A673 (cell line): ENCODE data around the gene S100Z. TPM values are rescaled to one million over a fixed set of nuclear protein-coding genes. Genes with fewer than 3 reads are reported as not detected.

Experiments used
- Bru-seq: library from RNA; stranded (reverse); fragments of 400-500 nt; gene quantifications from one replicate; lab custom pipeline; 2021; lab: Mats Ljungman, UMichigan
- BruChase-seq, 2 experiments: library from RNA; stranded (reverse); fragments of 400-500 nt; gene quantifications; one replicate each; lab custom pipeline; 2021; lab: Mats Ljungman, UMichigan
- BruUV-seq: library from RNA; stranded (reverse); fragments of 400-500 nt; replicated peaks from 2 replicates; lab custom pipeline; 2021; lab: Mats Ljungman, UMichigan
- CTCF ChIA-PET: fragments of 300-600 bp; sonication (Branson Sonifier 250); formaldehyde crosslinking; loops from one replicate; lab custom pipeline; 2022; ENCODE audit warnings: antibody characterized with exemption; lab: Charles Lee
- POLR2A ChIA-PET: fragments of 300-600 bp; sonication (Branson Sonifier 250); formaldehyde crosslinking; loops from one replicate; lab custom pipeline; 2022; ENCODE audit warnings: antibody characterized with exemption; ENCODE audit not compliant: low non-redundant PET; lab: Charles Lee
- DNase-seq: peaks from one replicate; pipeline ENCODE4 v3.0.0-alpha.2; 2015; ENCODE audit warnings: low spot score
- H3K27ac ChIP-seq: fragments of 200-600 bp; sonication (generic); 2 replicates; pipeline ENCODE4 v1.5.1; 2016; ENCODE audit warnings: mixed run types, low read depth, mild to moderate bottlenecking, mixed read lengths, antibody characterized with exemption, low read length; ENCODE audit not compliant: poor library complexity, severe bottlenecking
- H3K27me3 ChIP-seq: fragments of 200-600 bp; sonication (generic); replicated peaks from 2 replicates; pipeline ENCODE4 v1.6.1; 2017; ENCODE audit warnings: mixed run types, low read depth, mild to moderate bottlenecking, mixed read lengths, antibody characterized with exemption, low read length; ENCODE audit not compliant: insufficient read depth, poor library complexity
- H3K36me3 ChIP-seq: fragments of 200-600 bp; sonication (generic); 2 replicates; pipeline ENCODE4 v1.6.1; 2016; ENCODE audit warnings: mixed run types, mild to moderate bottlenecking, mixed read lengths, antibody characterized with exemption, low read length; ENCODE audit not compliant: insufficient read depth, poor library complexity, severe bottlenecking
- H3K4me1 ChIP-seq: fragments of 200-600 bp; sonication (generic); 2 replicates; pipeline ENCODE4 v1.6.1; 2017; ENCODE audit warnings: mixed run types, mild to moderate bottlenecking, mixed read lengths, antibody characterized with exemption, low read length; ENCODE audit not compliant: insufficient read depth, poor library complexity, severe bottlenecking
- H3K4me3 ChIP-seq: fragments of 200-600 bp; sonication (generic); 2 replicates; pipeline ENCODE4 v1.5.1; 2016; ENCODE audit warnings: low read depth, mixed run types, mild to moderate bottlenecking, mixed read lengths, low read length; ENCODE audit not compliant: poor library complexity, severe bottlenecking
- H3K9me3 ChIP-seq: fragments of 200-600 bp; sonication (generic); 2 replicates; pipeline ENCODE4 v1.6.1; 2016; ENCODE audit warnings: mixed run types, low read depth, mild to moderate bottlenecking, mixed read lengths, antibody characterized with exemption, low read length; ENCODE audit not compliant: poor library complexity, severe bottlenecking
- CTCF ChIP-seq: fragments of 300-800, 200-600 bp; sonication (generic); conservative IDR thresholded peaks from 2 replicates; pipeline ENCODE4 v1.5.1; 2017; ENCODE audit warnings: low read depth, mild to moderate bottlenecking, antibody characterized with exemption, low read length, moderate library complexity, mixed read lengths
- EZH2 ChIP-seq: fragments of 200-600 bp; sonication (generic); IDR thresholded peaks from 2 replicates; pipeline ENCODE4 v1.6.1; 2017; ENCODE audit warnings: borderline replicate concordance, low read depth, mild to moderate bottlenecking, mixed read lengths, antibody characterized with exemption, low read length; ENCODE audit not compliant: poor library complexity, severe bottlenecking
- intact Hi-C: fragments of 100-400 bp; cut with micrococcal nuclease; formaldehyde crosslinking; loops from one replicate; pipeline ENCODE4 v1.10.0; 2022; ENCODE audit not compliant: unreplicated experiment
- long read RNA-seq: library from polyadenylated mRNA; stranded (forward); transcript quantifications from one replicate; pipeline ENCODE4 v2.0.0, GENCODE V29; 2022
- total RNA-seq: library from RNA; stranded (reverse); gene quantifications from 2 replicates; pipeline ENCODE4 v1.2.3, GENCODE V29; 2021

The S100Z gene
- not detected in 2 replicates for total RNA-seq
- percentile 3 among the genes with signal in this experiment for Bru-seq, nascent RNA
- BruChase-seq, experiment 1, labeled RNA remaining after a 2-hour chase, result percentile 1 among the genes with signal in this experiment
- BruChase-seq, experiment 2, labeled RNA remaining after a 6-hour chase, result percentile 9 among the genes with signal in this experiment
- long read RNA-seq, result 0 reads

DNA sequence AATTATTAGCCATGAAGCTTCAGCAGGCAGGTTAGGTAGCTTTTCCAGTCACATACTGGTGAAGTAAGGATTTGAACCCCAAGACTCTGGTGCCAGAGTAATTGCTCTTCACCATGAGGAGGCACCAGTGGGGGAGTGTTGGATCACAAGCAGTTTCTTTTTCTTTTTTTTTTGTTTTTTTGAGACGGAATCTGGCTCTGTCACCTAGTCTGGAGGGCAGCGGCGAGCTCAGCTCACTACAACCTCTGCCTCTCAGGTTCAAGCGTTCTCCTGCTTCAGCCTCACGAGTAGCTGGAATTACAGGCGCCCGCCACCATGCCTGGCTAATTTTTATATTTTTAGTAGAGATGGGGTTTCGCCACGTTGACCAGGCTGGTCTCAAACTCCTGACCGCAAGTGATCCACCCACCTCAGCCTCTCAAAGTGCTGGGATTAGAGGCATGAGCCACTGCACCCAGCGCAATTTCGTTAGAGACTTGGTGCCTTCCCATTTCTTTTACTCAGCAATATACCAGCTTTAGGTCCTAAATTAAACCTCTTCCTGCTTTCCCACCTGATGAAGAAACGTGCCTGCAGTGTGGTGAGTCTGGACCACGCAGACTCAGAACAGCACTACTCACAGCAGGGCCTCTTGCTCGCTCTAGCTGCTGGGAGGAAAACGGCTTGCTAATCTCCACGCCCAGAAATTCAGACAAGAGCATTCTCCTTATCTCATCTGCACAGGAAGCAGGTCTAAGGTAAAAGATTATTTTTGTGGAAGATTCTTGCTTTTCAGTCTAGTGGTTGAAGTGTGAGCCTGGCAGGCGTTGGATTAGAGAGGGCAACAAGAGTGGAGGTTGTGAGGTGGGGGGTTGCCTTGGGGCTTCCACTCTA lies at the start of gene S100Z:
Gene S100Z (plus strand): TSS at position 596 of the 873 bp plus-strand sequence. CDS start 25,346 bp downstream, outside the sequence.
- no TSS peak for BruUV-seq
- Histone ChIP-seq H3K4me3 (no peak within 1 kb of the TSS), H3K4me1 (no peaks in the 10 kb centered on the region), H3K27me3 (no peaks in the 10 kb centered on the region), H3K9me3 (no peaks in the 10 kb centered on the region), H3K36me3 (no peaks in the 10 kb centered on the region), H3K27ac (no peak within 1 kb of the TSS)
- intact Hi-C loops, result no loop called here
- CTCF ChIA-PET, result no interaction called here
- DNase-seq, result no peak
- TF ChIP-seq EZH2, result no peak
- no peak for TF ChIP-seq CTCF
- POLR2A ChIA-PET, result no interaction called here

DNA sequence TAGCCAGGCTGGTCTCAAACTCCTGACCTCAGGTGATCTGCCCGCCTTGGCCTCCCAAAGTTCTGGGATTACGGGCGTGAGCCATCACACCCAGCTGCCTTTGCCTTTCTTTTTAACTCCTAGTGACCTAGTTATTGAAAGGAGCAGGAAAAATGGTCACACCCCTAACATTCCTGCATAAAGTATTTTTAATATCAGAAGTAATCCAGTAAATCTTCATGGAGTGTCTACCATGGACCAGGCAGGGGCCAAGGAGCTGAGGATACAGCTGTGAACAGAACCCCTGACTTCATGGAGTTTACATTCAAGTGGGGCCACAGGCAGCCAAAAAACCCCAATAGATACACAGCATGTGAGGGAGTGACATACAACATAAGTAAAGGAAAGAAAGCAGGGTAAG lies 49.2 kb upstream of the S100Z start:
- H3K36me3 ChIP-seq, result no peaks in the 10 kb centered on the region
- ChIA-PET CTCF (no interaction called here), POLR2A (interaction anchor here (0.6 to 0.7 kb wide), 2 partner anchors 8 to 1382 kb away, joined by 8 to 19 read pairs; no protein-coding TSS in a partner anchor)
- BruUV-seq, result no TSS peak
- H3K9me3 ChIP-seq, result no peaks in the 10 kb centered on the region
- intact Hi-C loops, result no loop called here
- H3K4me3 ChIP-seq, result no peak overlapping the region
- no peak overlapping the region for H3K27ac ChIP-seq
- H3K27me3 ChIP-seq, result no peaks in the 10 kb centered on the region
- DNase-seq, result no peak
- no peak for TF ChIP-seq CTCF
- TF ChIP-seq EZH2, result no peak
- H3K4me1 ChIP-seq, result peaks cover under 1% of the 10 kb centered on the region

GRCh38 chr5:76801159-76801802 lies 48.5 kb upstream of the S100Z start:
- H3K4me3 ChIP-seq, result no peak overlapping the region
- POLR2A ChIA-PET, result interaction anchor here (0.6 kb wide), 1 partner anchor 9 kb away, joined by 19 read pairs; no protein-coding TSS in a partner anchor
- peaks cover 7% of the 10 kb centered on the region for H3K4me1 ChIP-seq
- CTCF ChIA-PET, result no interaction called here
- DNase-seq, result no peak
- no peak for TF ChIP-seq CTCF
- TF ChIP-seq EZH2, result no peak
- no peaks in the 10 kb centered on the region for H3K9me3 ChIP-seq
- no peak overlapping the region for H3K27ac ChIP-seq
- H3K36me3 ChIP-seq, result no peaks in the 10 kb centered on the region
- no TSS peak for BruUV-seq
- intact Hi-C loops, result no loop called here
- H3K27me3 ChIP-seq, result no peaks in the 10 kb centered on the region
